Mucosa of descending colon (tissue), 3 donors: ENCODE measurements around the gene MBD5. TPM values are rescaled to one million over a fixed set of nuclear protein-coding genes. Genes with fewer than 3 reads are reported as not detected.

Experiments used
- ATAC-seq: fragments of 200-7000 bp; cut with Tn5 transposase; one replicate; pipeline ENCODE4 v1.9.1; 2020; ENCODE audit warnings: mild to moderate bottlenecking, moderate library complexity
- DNase-seq, 3 donors: peaks; one replicate each; pipeline ENCODE4 v3.0.0-alpha.2; 2020
- H3K36me3 ChIP-seq: fragments of 200-600 bp; one replicate; pipeline ENCODE4 v1.8.0; 2021; ENCODE audit warnings: low read depth, mild to moderate bottlenecking
- H3K4me1 ChIP-seq: fragments of 200-600 bp; one replicate; pipeline ENCODE4 v1.8.0; 2021; ENCODE audit warnings: low read depth, mild to moderate bottlenecking
- H3K4me3 ChIP-seq: fragments of 200-600 bp; one replicate; pipeline ENCODE4 v1.8.0; 2021; ENCODE audit warnings: mild to moderate bottlenecking
- H3K9me3 ChIP-seq: fragments of 200-600 bp; one replicate; pipeline ENCODE4 v1.8.0; 2021; ENCODE audit warnings: mild to moderate bottlenecking
- CTCF ChIP-seq: fragments of 200-600 bp; IDR thresholded peaks from one replicate; pipeline ENCODE4 v1.8.0; 2022; ENCODE audit warnings: antibody characterized with exemption, mild to moderate bottlenecking
- intact Hi-C, 2 donors: fragments of 100-400 bp; cut with DNase I in 1 of 2; cut with micrococcal nuclease in 1 of 2; formaldehyde crosslinking; loops; one replicate each; pipeline versions ENCODE4 v1.11.0 to v1.11.1; 2022; cut with DNase I, micrococcal nuclease
- total RNA-seq, 3 donors: library from RNA; stranded (reverse); fragmentation: NEBNext Ultra II Directional in 2 of 3; extraction: Animal tissue kit (Norgen Biotek cat#: 25700) in 2 of 3; gene quantifications; one replicate each; pipeline versions ENCODE4 v1.2.1 to v1.2.4, GENCODE V29; 2021 to 2023
- donor health status: DM: no; HTN: no; CAD: no; lungs with moderate emphysema.
- donor health status: DM: no; HTN: no; CAD: no.
- donor health status: DM: no; HTN: yes; CAD: no.

The MBD5 gene
- total RNA-seq, 3 donors from 2014 or later, result 31.8 to 69.8 (median 43.8) TPM

DNA sequence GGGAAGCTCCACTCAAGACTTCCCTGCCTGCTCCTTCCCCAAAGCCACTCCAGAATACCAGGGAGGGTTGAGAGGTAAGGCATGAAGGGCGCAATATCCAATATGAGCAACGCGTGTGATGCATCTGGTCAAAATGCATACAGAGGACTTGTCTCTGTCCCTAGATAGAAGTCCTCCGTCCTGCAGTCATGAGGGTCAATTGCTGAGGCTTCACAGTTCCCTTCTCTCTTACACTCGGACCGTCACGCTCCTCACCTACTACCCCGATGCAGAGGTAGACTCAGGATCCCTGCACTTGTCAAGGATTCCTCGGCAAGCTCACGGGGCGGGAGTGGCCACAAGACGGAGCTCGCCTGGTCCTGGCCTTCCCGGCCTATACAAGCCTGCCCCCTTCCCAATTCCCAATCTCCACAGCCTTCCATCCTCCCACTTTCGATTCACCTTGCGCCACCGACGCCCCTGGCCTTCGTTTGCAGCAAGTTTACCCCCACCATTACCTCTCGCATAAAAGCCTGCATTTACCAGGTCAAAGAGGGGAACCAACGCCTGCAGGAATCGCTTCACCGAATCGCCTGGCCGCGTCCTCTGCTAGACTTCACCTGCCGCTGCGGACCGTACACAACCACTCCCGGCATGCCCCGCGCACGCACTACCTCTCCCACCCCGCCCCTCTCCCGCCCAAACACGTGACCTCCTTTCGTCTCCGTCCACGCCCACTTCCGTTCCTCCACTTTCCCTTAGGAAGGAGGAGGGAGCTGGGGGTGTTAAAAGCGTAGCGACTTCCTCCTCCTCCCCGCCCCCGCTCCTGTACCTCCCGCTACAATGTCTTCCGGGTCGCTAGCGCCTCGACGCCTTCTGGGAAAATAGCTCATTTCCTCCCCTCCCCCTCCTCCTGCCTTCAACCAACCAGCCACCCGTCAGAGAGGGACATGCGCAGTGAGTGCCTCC is 506 bp upstream of the MBD5 start, which contains the start of gene ORC4:
ORC4 (minus strand) TSS at position 627 of the 948 bp plus-strand sequence. CDS start 44,779 bp downstream, outside the sequence.
- intact Hi-C loops, result no loop called here
- Histone ChIP-seq H3K4me3 (peak within 1 kb of the TSS; percentile 45), H3K4me1 (peaks cover 21% of the 10 kb centered on the region), H3K9me3 (no peaks in the 10 kb centered on the region), H3K36me3 (no peaks in the 10 kb centered on the region)
- ATAC-seq, result peak; percentile 96
- peak; percentile 96 to 100 (median 99) for DNase-seq
- TF ChIP-seq CTCF, result no peak

- Histone ChIP-seq H3K4me1 (peaks cover 21% of the 10 kb centered on the region), H3K9me3 (no peaks in the 10 kb centered on the region), H3K36me3 (no peaks in the 10 kb centered on the region), H3K4me3 (peak overlapping the region; percentile 45)
- ATAC-seq (no peak), DNase-seq (peak in 1 of 3 donors; percentile 4)
- TF ChIP-seq CTCF, result no peak
- intact Hi-C loops, result no loop called here
These were observed 995 bp downstream of the MBD5 start for GRCh38 chr2:148021886-148022285.

GRCh38 chr2:148022351-148022750 is 1.5 kb downstream of the MBD5 start:
- DNase-seq, result no peak
- no peak for ATAC-seq
- H3K36me3 ChIP-seq, result no peaks in the 10 kb centered on the region
- peaks cover 21% of the 10 kb centered on the region for H3K4me1 ChIP-seq
- intact Hi-C loops, result no loop called here
- H3K9me3 ChIP-seq, result no peaks in the 10 kb centered on the region
- no peak overlapping the region for H3K4me3 ChIP-seq
- no peak for TF ChIP-seq CTCF

DNA sequence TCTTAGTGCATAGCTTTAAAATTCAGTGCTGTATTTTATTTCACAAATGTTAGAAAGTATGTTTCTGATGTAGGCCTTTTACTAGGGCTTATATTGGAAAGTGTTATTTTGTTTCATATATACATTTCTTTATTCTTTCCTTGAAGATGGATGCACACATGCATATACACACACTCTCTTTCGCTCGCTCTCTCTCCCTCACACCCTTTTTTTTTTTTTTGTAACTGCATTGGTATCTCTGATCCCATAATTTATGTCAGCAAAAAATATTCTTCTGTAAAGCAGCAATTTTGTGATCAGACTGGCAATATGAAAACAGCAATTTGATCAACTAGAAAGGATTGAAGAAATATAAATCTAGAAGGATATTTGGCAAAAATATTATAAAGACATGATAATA is 2.0 kb downstream of the MBD5 start:
- Histone ChIP-seq H3K4me1 (peaks cover 21% of the 10 kb centered on the region), H3K36me3 (no peaks in the 10 kb centered on the region), H3K4me3 (no peak overlapping the region), H3K9me3 (no peaks in the 10 kb centered on the region)
- TF ChIP-seq CTCF, result no peak
- ATAC-seq, result no peak
- no peak for DNase-seq
- intact Hi-C loops, result no loop called here

DNA sequence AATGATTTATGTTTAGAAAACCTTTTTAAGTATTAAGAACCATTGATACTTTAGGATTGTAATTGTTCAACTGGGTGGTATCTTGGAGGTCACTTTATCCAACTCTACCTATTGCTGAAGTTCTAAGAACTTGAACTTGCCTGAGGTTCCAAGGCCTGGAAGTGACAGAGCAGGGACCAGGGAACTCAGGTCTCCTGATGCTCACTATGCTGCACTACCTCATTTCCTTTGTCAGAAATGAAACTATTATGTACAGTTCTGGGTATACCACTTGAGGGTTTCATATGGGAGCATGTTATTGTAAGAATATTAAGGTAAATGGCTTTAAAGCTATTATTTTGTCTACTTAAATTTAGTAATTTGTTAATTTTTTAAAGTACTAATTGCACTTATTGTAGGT is 3.0 kb downstream of the MBD5 start:
- intact Hi-C loops, result no loop called here
- Histone ChIP-seq H3K4me1 (peaks cover 21% of the 10 kb centered on the region), H3K4me3 (no peak overlapping the region), H3K9me3 (no peaks in the 10 kb centered on the region), H3K36me3 (no peaks in the 10 kb centered on the region)
- DNase-seq (no peak), ATAC-seq (no peak)
- no peak for TF ChIP-seq CTCF
